ENCODE data around the gene ASXL3. TPM values are rescaled to one million over a fixed set of nuclear protein-coding genes. Genes with fewer than 3 reads are reported as not detected.

ASXL3 gene
- total and polyA plus RNA-seq, 9 of the 15 experiments (the other 6 are each of a cell fraction or from before 2014, with no cell fraction given), result not detected

- Histone ChIP-seq H3K36me3 (ENCODE audit: control insufficient read depth, insufficient read depth, low read length) (no peaks in the 10 kb centered on the region), H3K9ac (ENCODE audit: insufficient read depth in 1 of 2, low read depth in 2 of 2, low read length in 2 of 2) (no peak overlapping the region), H3K27me3 (ENCODE audit: control insufficient read depth in 2 of 2, insufficient read depth in 2 of 2, low read length in 2 of 2) (no peaks in the 10 kb centered on the region), H3K9me1 (ENCODE audit: control insufficient read depth, insufficient read depth, low read length) (no peaks in the 10 kb centered on the region), H2AFZ (ENCODE audit: low read depth, low read length) (no peak overlapping the region), H3K79me2 (ENCODE audit: control insufficient read depth, insufficient read depth, low read length) (no peaks in the 10 kb centered on the region), H3K4me3 (no peak overlapping the region), H3K4me2 (ENCODE audit: insufficient read depth, low read length) (no peak overlapping the region), H3K9me3 (replicated peaks; ENCODE audit: control insufficient read depth, insufficient read depth, low read depth, low read length) (no peaks in the 10 kb centered on the region), H4K20me1 (replicated peaks; ENCODE audit: control insufficient read depth, insufficient read depth, low read length) (no peaks in the 10 kb centered on the region), H3K27ac (ENCODE audit: extremely low read depth, low read depth, low read length) (no peak overlapping the region), H3K4me1 (replicated peaks in 1 of 2; ENCODE audit: control insufficient read depth in 2 of 2, insufficient read depth in 2 of 2, low read length in 2 of 2) (no peaks in the 10 kb centered on the region)
- ATAC-seq (no peak), DNase-seq (ENCODE audit: extremely low read depth in 1 of 4, low spot score in 3 of 4) (no peak), FAIRE-seq (no peak)
- CTCF ChIA-PET (ENCODE audit: low intra/inter-chr PET ratio), result no interaction called here
- in situ Hi-C loops (cut with MboI), result no loop called here
- WGBS (ENCODE audit: insufficient coverage, low coverage, missing lambda C conversion rate), result 0% methylated on average over 3 of the region's 3 CpGs
- intact Hi-C loops (cut with micrococcal nuclease), result no loop called here
- POLR2A ChIA-PET, result no interaction called here
- BruUV-seq (replicated peaks), result no TSS peak
- TF ChIP-seq TFAM (CRISPR knock-in tag; conservative IDR thresholded peaks at IDR 0.05), result no peak
- no peak for TF ChIP-seq TAF9B (IDR thresholded peaks at IDR 0.05; ENCODE audit: partially characterized antibody)
- TF ChIP-seq PYGO2 (tag; IDR thresholded peaks at IDR 0.05), result no peak
- no peak for TF ChIP-seq ATF4 (CRISPR knock-in tag; IDR thresholded peaks at IDR 0.05)
- no peak for TF ChIP-seq ILK (tag; IDR thresholded peaks at IDR 0.05; ENCODE audit: borderline replicate concordance, low read depth)
- no peak for TF ChIP-seq NKRF (IDR thresholded peaks at IDR 0.05; ENCODE audit: borderline replicate concordance)
- TF ChIP-seq EP300 (IDR thresholded peaks at IDR 0.05; ENCODE audit: low read length), result no peak
- no peak for TF ChIP-seq MYBL2 (IDR thresholded peaks at IDR 0.05; ENCODE audit: low read depth)
- TF ChIP-seq MYBL2 (CRISPR knock-in tag; IDR thresholded peaks at IDR 0.05; ENCODE audit: borderline replicate concordance), result no peak
- no peak for TF ChIP-seq SAFB2 (IDR thresholded peaks at IDR 0.05; ENCODE audit: borderline replicate concordance, low read depth, low read length, severe bottlenecking)
- no peak for TF ChIP-seq POLR3A (IDR thresholded peaks at IDR 0.05; ENCODE audit: borderline replicate concordance, extremely low read depth, insufficient read depth, insufficient read length)
- TF ChIP-seq U2AF2 (optimal IDR thresholded peaks at IDR 0.05; ENCODE audit: low read depth, low read length), result no peak
- TF ChIP-seq RBM25 (IDR thresholded peaks at IDR 0.05; ENCODE audit: low read depth, low read length, severe bottlenecking), result no peak
- no peak for TF ChIP-seq ZNF445 (CRISPR knock-in tag; IDR thresholded peaks at IDR 0.05; ENCODE audit: low read depth)
- no peak for TF ChIP-seq STAT5B (CRISPR knock-in tag; IDR thresholded peaks at IDR 0.05)
- no peak for TF ChIP-seq HDAC3 (IDR thresholded peaks at IDR 0.05; ENCODE audit: borderline replicate concordance, partially characterized antibody)
- no peak for TF ChIP-seq HCFC1 (IDR thresholded peaks at IDR 0.05; ENCODE audit: low read depth, low read length)
- no peak for TF ChIP-seq ZNF77 (CRISPR knock-in tag; IDR thresholded peaks at IDR 0.05)
- TF ChIP-seq EP400 (IDR thresholded peaks at IDR 0.05), result no peak
- TF ChIP-seq MEF2D (tag; conservative IDR thresholded peaks at IDR 0.05; ENCODE audit: low read depth), result no peak
These were observed 118.5 kb downstream of the ASXL3 start for GRCh38 chr18:33696332-33697162.

Data from K562 (cell line).